K562 (cell line): ENCODE results near the gene LAMA3. TPM values are rescaled to one million over a fixed set of nuclear protein-coding genes. Genes with fewer than 3 reads are reported as not detected.

ENCODE experiments used
- ATAC-seq: fragments of 200-7000 bp; cut with Tn5 transposase; 3 replicates; pipeline ENCODE4 v1.9.1; 2020; ENCODE audit warnings: moderate library complexity
- BruUV-seq: library from RNA; stranded (reverse); fragments of 400-500 nt; replicated peaks from 2 replicates; lab custom pipeline; 2021; lab: Mats Ljungman, UMichigan
- CTCF ChIA-PET: fragments of 300-600 bp; formaldehyde crosslinking; extraction: SDS; loops from one replicate; lab custom pipeline; 2021; ENCODE audit warnings: low intra/inter-chr PET ratio; lab: Yijun Ruan, JAX
- POLR2A ChIA-PET: fragments of 300-600, 350-650 bp; sonication (Branson Sonifier 250); formaldehyde crosslinking; extraction: SDS; loops from one replicate; lab custom pipeline; 2021; ENCODE audit warnings: antibody characterized with exemption, inconsistent platforms; lab: Yijun Ruan, JAX
- DNase-seq, 4 experiments: peaks; one replicate each; pipeline versions ENCODE4 v3.0.0 to v3.0.0-alpha.2; 2011 to 2018; ENCODE audit warnings: low spot score in 3 of 4, mixed read lengths in 3 of 4; ENCODE audit errors: extremely low read depth in 1 of 4
- FAIRE-seq: peaks from 2 replicates; lab custom pipeline; 2011; peaks lifted over from hg19 to GRCh38; lab: Jason Lieb, UNC
- H2AFZ ChIP-seq: 2 replicates; pipeline ENCODE4 v1.6.0; 2011; ENCODE audit warnings: low read depth, low read length, control low read depth, inconsistent platforms
- H3K27ac ChIP-seq: fragments of 200-600 bp; 3 replicates; pipeline ENCODE4 v1.8.0; 2011; ENCODE audit warnings: low read depth, mild to moderate bottlenecking, control low read depth, inconsistent platforms, low read length, moderate library complexity, mixed read lengths; ENCODE audit errors: extremely low read depth
- H3K27me3 ChIP-seq, 2 experiments: fragments of 300-600 bp in 1 of 2; 2 replicates in 1 of 2; 3 replicates in 1 of 2; pipeline versions ENCODE4 v1.6.0 to v1.8.0; 2011; ENCODE audit warnings: inconsistent platforms in 2 of 2, low read length in 2 of 2, mild to moderate bottlenecking in 1 of 2, mixed read lengths in 1 of 2, moderate library complexity in 1 of 2; ENCODE audit not compliant: control insufficient read depth in 2 of 2, insufficient read depth in 2 of 2
- H3K36me3 ChIP-seq: fragments of 300-600 bp; 3 replicates; pipeline ENCODE4 v1.8.0; 2011; ENCODE audit warnings: mild to moderate bottlenecking, low read length, inconsistent platforms; ENCODE audit not compliant: control insufficient read depth, insufficient read depth
- H3K4me1 ChIP-seq, 2 experiments: fragments of 200-600 bp in 1 of 2; replicated peaks in 1 of 2; 2 replicates in 1 of 2; 3 replicates in 1 of 2; pipeline versions ENCODE4 v1.5.1 to v1.8.0; 2011; ENCODE audit warnings: inconsistent platforms in 2 of 2, low read length in 2 of 2, mild to moderate bottlenecking in 1 of 2, mixed read lengths in 1 of 2, moderate library complexity in 1 of 2; ENCODE audit not compliant: control insufficient read depth in 2 of 2, insufficient read depth in 2 of 2
- H3K4me2 ChIP-seq: 2 replicates; pipeline ENCODE4 v1.6.1; 2011; ENCODE audit warnings: low read length, control low read depth, inconsistent platforms, mixed read lengths; ENCODE audit not compliant: insufficient read depth
- H3K4me3 ChIP-seq: fragments of 200-600 bp; sonication (generic), shearing (Covaris generic); 2 replicates; pipeline ENCODE4 v1.5.1; 2016; ENCODE audit warnings: control low read depth, inconsistent platforms
- H3K79me2 ChIP-seq: fragments of 200-600 bp; 3 replicates; pipeline ENCODE4 v1.8.0; 2011; ENCODE audit warnings: low read length, inconsistent platforms; ENCODE audit not compliant: control insufficient read depth, insufficient read depth
- H3K9ac ChIP-seq, 2 experiments: 2 replicates each; pipeline versions ENCODE4 v1.6.0 to v1.6.1; 2011; ENCODE audit warnings: low read depth in 2 of 2, low read length in 2 of 2, control low read depth in 1 of 2, inconsistent platforms in 1 of 2, mild to moderate bottlenecking in 1 of 2, mixed read lengths in 1 of 2; ENCODE audit not compliant: insufficient read depth in 1 of 2
- H3K9me1 ChIP-seq: one replicate; pipeline ENCODE4 v1.6.0; 2011; ENCODE audit warnings: inconsistent platforms, mild to moderate bottlenecking, low read length, moderate library complexity; ENCODE audit not compliant: control insufficient read depth, insufficient read depth
- H3K9me3 ChIP-seq: replicated peaks from 2 replicates; pipeline ENCODE4 v1.5.1; 2011; ENCODE audit warnings: low read depth, low read length, inconsistent platforms; ENCODE audit not compliant: control insufficient read depth, insufficient read depth
- H4K20me1 ChIP-seq: replicated peaks from 2 replicates; pipeline ENCODE4 v1.6.1; 2011; ENCODE audit warnings: low read length, inconsistent platforms, mixed read lengths; ENCODE audit not compliant: control insufficient read depth, insufficient read depth
- DACH1 ChIP-seq: fragments of 450-650 bp; IDR thresholded peaks from 2 replicates; pipeline ENCODE4 v1.6.1; 2018; ENCODE audit not compliant: partially characterized antibody
- EP400 ChIP-seq: fragments of 450-650 bp; IDR thresholded peaks from 2 replicates; pipeline ENCODE4 v1.6.1; 2017; ENCODE audit warnings: antibody characterized with exemption, mild to moderate bottlenecking, moderate library complexity
- NFE2L1 ChIP-seq: fragments of 450-650 bp; IDR thresholded peaks from 2 replicates; pipeline ENCODE4 v1.6.1; 2016; ENCODE audit warnings: missing genetic modification characterization, low read depth, mild to moderate bottlenecking, missing compliant biosample characterization, moderate library complexity, borderline replicate concordance
- POLR3G ChIP-seq: IDR thresholded peaks from 2 replicates; pipeline ENCODE4 v1.6.1; 2011; ENCODE audit not compliant: insufficient read length, insufficient replicate concordance; ENCODE audit errors: extremely low read depth
- RB1 ChIP-seq: fragments of 450-650 bp; IDR thresholded peaks from 2 replicates; pipeline ENCODE4 v1.6.1; 2017; ENCODE audit warnings: low read depth, mild to moderate bottlenecking
- SP2 ChIP-seq: IDR thresholded peaks from 2 replicates; pipeline ENCODE4 v1.6.1; 2011; ENCODE audit warnings: mild to moderate bottlenecking, low read depth, low read length, moderate library complexity; ENCODE audit not compliant: poor library complexity, severe bottlenecking; ENCODE audit errors: extremely low read depth
- SREBF2 ChIP-seq: sonication (generic); formaldehyde crosslinking; IDR thresholded peaks from 2 replicates; pipeline ENCODE4 v1.4.0; 2020; ENCODE audit warnings: mild to moderate bottlenecking, missing genetic modification reagents
- TCFL5 ChIP-seq: fragments of 250-450 bp; sonication (Bioruptor Pico); conservative IDR thresholded peaks from 2 replicates; pipeline ENCODE4 v1.6.1; 2021; ENCODE audit warnings: mild to moderate bottlenecking, moderate library complexity, matching md5 sums
- ZNF134 ChIP-seq: fragments of 250-450 bp; sonication (Bioruptor Pico); conservative IDR thresholded peaks from 2 replicates; pipeline ENCODE4 v1.4.0; 2020
- ZNF184 ChIP-seq: sonication (generic); formaldehyde crosslinking; IDR thresholded peaks from 2 replicates; pipeline ENCODE4 v1.5.0; 2020; ENCODE audit warnings: missing genetic modification reagents
- ZNF398 ChIP-seq: fragments of 250-450 bp; sonication (Bioruptor Pico); IDR thresholded peaks from 2 replicates; pipeline ENCODE4 v1.8.0; 2021; ENCODE audit warnings: moderate library complexity, mild to moderate bottlenecking, inconsistent platforms
- ZNF445 ChIP-seq: fragments of 250-450 bp; sonication (Bioruptor Pico); IDR thresholded peaks from 2 replicates; pipeline ENCODE4 v1.4.0; 2020; ENCODE audit warnings: low read depth, mild to moderate bottlenecking, moderate library complexity
- ZNF507 ChIP-seq: conservative IDR thresholded peaks from 2 replicates; pipeline ENCODE4 v1.6.1; 2017; ENCODE audit warnings: missing genetic modification characterization, missing compliant biosample characterization
- ZNF561 ChIP-seq: fragments of 450-650 bp; formaldehyde crosslinking; conservative IDR thresholded peaks from 2 replicates; pipeline ENCODE4 v1.4.0; 2020; ENCODE audit warnings: mild to moderate bottlenecking, moderate library complexity
- WGBS: fragments of 100-300 bp; shearing (Covaris generic); methylation state at CpG from one replicate; pipeline ENCODE4 v1.1.6; 2016; ENCODE audit warnings: low coverage, mixed read lengths; ENCODE audit not compliant: insufficient coverage; ENCODE audit errors: missing lambda C conversion rate; 5-methylcytosine and 5-hydroxymethylcytosine counted together
- in situ Hi-C: fragments of 300-500 bp; cut with MboI; formaldehyde crosslinking; loops from 4 replicates; pipeline ENCODE4 v1.15.0; 2018; ENCODE audit warnings: inconsistent platforms, mixed read lengths
- intact Hi-C: fragments of 100-400 bp; cut with micrococcal nuclease; formaldehyde crosslinking; loops from 2 replicates; pipeline ENCODE4 v1.14.2; 2022
- polyA plus RNA-seq, 8 experiments: library from polyadenylated mRNA; depleted of rRNA in 4 of 8; stranded (reverse) in 5 of 8; unstranded in 3 of 8; fragments of >200 nt; fragmentation: Nextera tagmentation in 2 of 8; fragmentation: Illumina TruSeq in 1 of 8; extraction: Ambion mirVana in 2 of 8; extraction: Trizol in 1 of 8; gene quantifications; 2 replicates each; pipeline versions ENCODE4 v1.2.1 to v1.2.3, GENCODE V29; 2011 to 2014; ENCODE audit warnings: inconsistent platforms in 1 of 8, missing spikeins in 1 of 8
- total RNA-seq, 7 experiments: library from RNA; depleted of rRNA in 6 of 7; stranded (reverse); fragments of >200 nt in 6 of 7; fragmentation: Illumina TruSeq in 2 of 7; extraction: Trizol in 2 of 7; gene quantifications; 2 replicates each; pipeline versions ENCODE4 v1.2.1 to v1.2.3, GENCODE V29; 2011 to 2021; ENCODE audit warnings: low replicate concordance in 1 of 7
- TF ChIP-seq, protein P1 (sequence below): sonication (generic); IDR thresholded peaks from 2 replicates; pipeline ENCODE4 v1.6.1; 2016
- TF ChIP-seq, protein P2 (sequence below): IDR thresholded peaks from 3 replicates; pipeline ENCODE4 v1.6.1; 2011; ENCODE audit warnings: borderline replicate concordance, mild to moderate bottlenecking; ENCODE audit not compliant: insufficient read length, insufficient read depth
- TF ChIP-seq, protein P3 (sequence below): fragments of 250-450 bp; sonication (Bioruptor Pico); IDR thresholded peaks from 2 replicates; pipeline ENCODE4 v1.6.1; 2021; ENCODE audit warnings: mild to moderate bottlenecking

LAMA3 gene
- total and polyA plus RNA-seq, 9 of the 15 experiments (the other 6 are each of a cell fraction or from before 2014, with no cell fraction given), result 0.07 TPM; not detected in 8

- TF ChIP-seq ZNF184 (CRISPR knock-in tag), result no peak
These were observed 201.3 kb downstream of the LAMA3 start (continued) for GRCh38 chr18:23890589-23890988.

GRCh38 chr18:23893653-23894052 is 204.4 kb downstream of the LAMA3 start:
- Histone ChIP-seq H3K9me3 (no peaks in the 10 kb centered on the region), H3K27ac (no peak overlapping the region), H3K4me1 (no peaks in the 10 kb centered on the region), H4K20me1 (no peaks in the 10 kb centered on the region), H3K4me2 (no peak overlapping the region), H3K27me3 (no peaks in the 10 kb centered on the region; a peak in 1 of 5 replicates), H3K9me1 (no peaks in the 10 kb centered on the region), H3K4me3 (no peak overlapping the region), H3K79me2 (no peaks in the 10 kb centered on the region), H3K9ac (no peak overlapping the region), H2AFZ (no peak overlapping the region), H3K36me3 (no peaks in the 10 kb centered on the region)
- ATAC-seq (no peak), DNase-seq (no peak), FAIRE-seq (no peak)
- 0% methylated on average over 5 of the region's 5 CpGs for WGBS
- CTCF ChIA-PET, result interaction anchor here (0.6 kb wide), 1 partner anchor 58 kb away, joined by 3 read pairs; no protein-coding TSS in a partner anchor
- BruUV-seq, result no TSS peak
- in situ Hi-C loops, result no loop called here
- intact Hi-C loops, result no loop called here
- POLR2A ChIA-PET, result no interaction called here
- TF ChIP-seq ZNF445 (CRISPR knock-in tag) (no peak), ZNF134 (CRISPR knock-in tag) (no peak), POLR3G (no peak), SP2 (no peak), ZNF507 (no peak), RB1 (no peak), ZNF398 (no peak), NFE2L1 (tag) (no peak), EP400 (no peak), ZNF561 (no peak), SREBF2 (CRISPR knock-in tag) (no peak), DACH1 (no peak), TCFL5 (no peak)
- TF ChIP-seq, protein P1, sequence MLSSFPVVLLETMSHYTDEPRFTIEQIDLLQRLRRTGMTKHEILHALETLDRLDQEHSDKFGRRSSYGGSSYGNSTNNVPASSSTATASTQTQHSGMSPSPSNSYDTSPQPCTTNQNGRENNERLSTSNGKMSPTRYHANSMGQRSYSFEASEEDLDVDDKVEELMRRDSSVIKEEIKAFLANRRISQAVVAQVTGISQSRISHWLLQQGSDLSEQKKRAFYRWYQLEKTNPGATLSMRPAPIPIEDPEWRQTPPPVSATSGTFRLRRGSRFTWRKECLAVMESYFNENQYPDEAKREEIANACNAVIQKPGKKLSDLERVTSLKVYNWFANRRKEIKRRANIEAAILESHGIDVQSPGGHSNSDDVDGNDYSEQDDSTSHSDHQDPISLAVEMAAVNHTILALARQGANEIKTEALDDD, result no peak
- TF ChIP-seq, protein P2, sequence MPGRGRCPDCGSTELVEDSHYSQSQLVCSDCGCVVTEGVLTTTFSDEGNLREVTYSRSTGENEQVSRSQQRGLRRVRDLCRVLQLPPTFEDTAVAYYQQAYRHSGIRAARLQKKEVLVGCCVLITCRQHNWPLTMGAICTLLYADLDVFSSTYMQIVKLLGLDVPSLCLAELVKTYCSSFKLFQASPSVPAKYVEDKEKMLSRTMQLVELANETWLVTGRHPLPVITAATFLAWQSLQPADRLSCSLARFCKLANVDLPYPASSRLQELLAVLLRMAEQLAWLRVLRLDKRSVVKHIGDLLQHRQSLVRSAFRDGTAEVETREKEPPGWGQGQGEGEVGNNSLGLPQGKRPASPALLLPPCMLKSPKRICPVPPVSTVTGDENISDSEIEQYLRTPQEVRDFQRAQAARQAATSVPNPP, result no peak
- TF ChIP-seq, protein P3, sequence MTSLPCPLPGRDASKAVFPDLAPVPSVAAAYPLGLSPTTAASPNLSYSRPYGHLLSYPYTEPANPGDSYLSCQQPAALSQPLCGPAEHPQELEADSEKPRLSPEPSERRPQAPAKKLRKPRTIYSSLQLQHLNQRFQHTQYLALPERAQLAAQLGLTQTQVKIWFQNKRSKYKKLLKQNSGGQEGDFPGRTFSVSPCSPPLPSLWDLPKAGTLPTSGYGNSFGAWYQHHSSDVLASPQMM (CRISPR knock-in tag), result no peak
